ENCODE measurements around the gene ANKH. TPM values are rescaled to one million over a fixed set of nuclear protein-coding genes. Genes with fewer than 3 reads are reported as not detected.

The ANKH gene
- total and polyA plus RNA-seq, 2 of the 13 experiments (the other 11 are each of a cell fraction or from before 2014, with no cell fraction given) = 25.0 to 36.0 TPM

DNA sequence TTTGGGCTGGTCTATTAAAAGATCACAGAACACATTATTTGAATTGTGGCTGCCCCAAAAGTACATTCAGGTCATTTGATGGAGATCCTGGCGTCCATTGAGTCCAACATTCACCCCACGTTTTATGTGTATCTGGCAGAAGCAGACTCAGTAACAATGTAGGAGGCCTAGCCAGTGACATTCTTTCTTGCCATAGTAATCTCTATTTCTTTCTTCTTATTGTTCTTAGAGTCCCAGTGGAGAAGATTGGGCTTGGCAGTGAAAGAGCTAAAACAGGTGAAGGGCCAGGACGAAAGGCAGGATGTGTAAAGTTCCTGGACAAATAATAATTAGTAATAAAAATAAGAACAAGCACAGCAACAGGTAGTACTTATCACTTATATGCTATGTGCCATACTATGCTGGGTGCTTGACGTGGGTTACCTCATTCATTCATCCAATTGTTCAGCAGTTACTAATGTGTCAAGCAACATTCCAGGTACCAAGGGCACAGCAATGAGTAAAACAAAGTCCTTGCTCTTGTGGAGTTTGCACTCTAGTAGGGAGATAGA lies 12.6 kb upstream of the ANKH start (continued):
- TF ChIP-seq, protein P1, sequence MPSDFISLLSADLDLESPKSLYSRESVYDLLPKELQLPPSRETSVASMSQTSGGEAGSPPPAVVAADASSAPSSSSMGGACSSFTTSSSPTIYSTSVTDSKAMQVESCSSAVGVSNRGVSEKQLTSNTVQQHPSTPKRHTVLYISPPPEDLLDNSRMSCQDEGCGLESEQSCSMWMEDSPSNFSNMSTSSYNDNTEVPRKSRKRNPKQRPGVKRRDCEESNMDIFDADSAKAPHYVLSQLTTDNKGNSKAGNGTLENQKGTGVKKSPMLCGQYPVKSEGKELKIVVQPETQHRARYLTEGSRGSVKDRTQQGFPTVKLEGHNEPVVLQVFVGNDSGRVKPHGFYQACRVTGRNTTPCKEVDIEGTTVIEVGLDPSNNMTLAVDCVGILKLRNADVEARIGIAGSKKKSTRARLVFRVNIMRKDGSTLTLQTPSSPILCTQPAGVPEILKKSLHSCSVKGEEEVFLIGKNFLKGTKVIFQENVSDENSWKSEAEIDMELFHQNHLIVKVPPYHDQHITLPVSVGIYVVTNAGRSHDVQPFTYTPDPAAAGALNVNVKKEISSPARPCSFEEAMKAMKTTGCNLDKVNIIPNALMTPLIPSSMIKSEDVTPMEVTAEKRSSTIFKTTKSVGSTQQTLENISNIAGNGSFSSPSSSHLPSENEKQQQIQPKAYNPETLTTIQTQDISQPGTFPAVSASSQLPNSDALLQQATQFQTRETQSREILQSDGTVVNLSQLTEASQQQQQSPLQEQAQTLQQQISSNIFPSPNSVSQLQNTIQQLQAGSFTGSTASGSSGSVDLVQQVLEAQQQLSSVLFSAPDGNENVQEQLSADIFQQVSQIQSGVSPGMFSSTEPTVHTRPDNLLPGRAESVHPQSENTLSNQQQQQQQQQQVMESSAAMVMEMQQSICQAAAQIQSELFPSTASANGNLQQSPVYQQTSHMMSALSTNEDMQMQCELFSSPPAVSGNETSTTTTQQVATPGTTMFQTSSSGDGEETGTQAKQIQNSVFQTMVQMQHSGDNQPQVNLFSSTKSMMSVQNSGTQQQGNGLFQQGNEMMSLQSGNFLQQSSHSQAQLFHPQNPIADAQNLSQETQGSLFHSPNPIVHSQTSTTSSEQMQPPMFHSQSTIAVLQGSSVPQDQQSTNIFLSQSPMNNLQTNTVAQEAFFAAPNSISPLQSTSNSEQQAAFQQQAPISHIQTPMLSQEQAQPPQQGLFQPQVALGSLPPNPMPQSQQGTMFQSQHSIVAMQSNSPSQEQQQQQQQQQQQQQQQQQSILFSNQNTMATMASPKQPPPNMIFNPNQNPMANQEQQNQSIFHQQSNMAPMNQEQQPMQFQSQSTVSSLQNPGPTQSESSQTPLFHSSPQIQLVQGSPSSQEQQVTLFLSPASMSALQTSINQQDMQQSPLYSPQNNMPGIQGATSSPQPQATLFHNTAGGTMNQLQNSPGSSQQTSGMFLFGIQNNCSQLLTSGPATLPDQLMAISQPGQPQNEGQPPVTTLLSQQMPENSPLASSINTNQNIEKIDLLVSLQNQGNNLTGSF (CRISPR knock-in tag; IDR thresholded peaks at IDR 0.05) = no peak

DNA sequence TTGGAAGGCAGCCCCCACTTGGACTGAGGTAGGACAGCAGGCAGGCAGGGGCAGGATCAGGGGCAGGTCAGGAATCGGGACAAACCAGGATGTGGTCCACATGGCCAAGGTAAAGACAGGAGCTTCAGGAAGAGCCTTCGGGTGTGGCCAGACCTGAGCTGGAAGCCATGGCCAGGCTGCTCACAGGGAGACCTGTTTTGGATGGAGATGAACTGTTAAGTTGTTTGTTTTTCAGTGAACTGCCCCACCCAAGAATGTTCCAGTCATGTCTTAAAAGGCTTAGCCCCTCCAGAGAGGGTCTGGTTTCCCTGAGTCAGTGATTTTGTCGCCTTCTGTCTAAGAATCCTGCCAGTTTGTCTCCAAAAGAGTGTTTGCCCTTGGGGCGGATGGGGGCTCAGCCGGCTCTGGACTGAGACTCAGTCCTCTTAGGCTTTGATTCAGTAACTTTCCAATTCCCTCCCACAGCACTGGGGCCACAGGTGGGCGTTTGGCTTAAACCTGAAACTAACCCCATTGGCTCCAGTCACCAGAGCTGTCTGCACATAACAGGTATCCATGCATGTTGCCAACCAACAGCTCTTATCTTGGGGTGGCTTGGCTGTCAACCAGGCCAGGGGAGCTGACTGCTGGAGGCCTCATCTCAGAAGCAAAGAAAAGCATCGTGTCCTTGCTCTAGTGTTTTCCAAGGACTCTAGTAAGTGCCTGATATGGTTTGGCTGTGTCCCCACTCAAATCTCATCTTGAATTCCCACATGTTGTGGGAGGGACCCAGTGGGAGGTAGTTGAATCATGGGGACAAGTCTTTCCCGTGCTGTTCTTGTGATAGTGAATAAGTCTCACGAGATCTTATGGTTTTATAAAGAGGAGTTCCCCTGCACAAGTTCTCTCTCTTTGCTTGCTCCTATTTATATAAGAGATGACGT lies 11.3 kb upstream of the ANKH start:
- FAIRE-seq (no peak), ATAC-seq (no peak), DNase-seq (ENCODE audit: low spot score) (no peak)
- POLR2A ChIA-PET = no interaction called here
- Histone ChIP-seq H3K79me2 (ENCODE audit: insufficient read depth, low read length) (no peaks in the 10 kb centered on the region), H3K9ac (ENCODE audit: insufficient read depth, low read depth, low read length) (no peak overlapping the region), H4K20me1 (ENCODE audit: insufficient read depth, low read length) (no peaks in the 10 kb centered on the region), H3K36me3 (replicated peaks in 1 of 2; ENCODE audit: control insufficient read depth in 1 of 2, insufficient read depth in 2 of 2, low read length in 2 of 2) (no peaks in the 10 kb centered on the region), H3K4me3 (replicated peaks in 1 of 3; ENCODE audit: insufficient read depth in 1 of 3, low read depth in 2 of 3, low read length in 3 of 3) (no peak overlapping the region), H3K27me3 (ENCODE audit: control insufficient read depth in 1 of 2, insufficient read depth in 2 of 2, low read length in 2 of 2) (peaks cover 0 to 4% of the 10 kb centered on the region in 2 experiments; a peak in 1 of 5 replicates), H3K4me1 (ENCODE audit: insufficient read depth, low read length) (peaks cover 21% of the 10 kb centered on the region), H3K27ac (ENCODE audit: extremely low read length, insufficient read depth, low read length) (no peak overlapping the region), H3K9me3 (ENCODE audit: low read length) (no peaks in the 10 kb centered on the region), H2AFZ (ENCODE audit: low read length) (no peak overlapping the region), H3K4me2 (ENCODE audit: low read depth, low read length) (no peak overlapping the region)
- CTCF ChIA-PET (ENCODE audit: low intra/inter-chr PET ratio, low total read pairs) = no interaction called here
- no TSS peak for BruUV-seq (replicated peaks)
- intact Hi-C loops (cut with micrococcal nuclease; ENCODE audit: unreplicated experiment) (loop anchor here (10.0 kb wide), 1 partner anchor 668 kb away; no protein-coding TSS in a partner anchor), in situ Hi-C loops (cut with HindIII; ENCODE audit: extremely low pct_ligation_motif_present, low pct_unique_long_range_greater_than_20kb) (no loop called here)
- TF ChIP-seq HMG20A (CRISPR knock-in tag; IDR thresholded peaks at IDR 0.05; ENCODE audit: borderline replicate concordance) = no peak
- TF ChIP-seq ETV6 (CRISPR knock-in tag; conservative IDR thresholded peaks at IDR 0.05) = no peak
- TF ChIP-seq NCOA2 (CRISPR knock-in tag; IDR thresholded peaks at IDR 0.05) = no peak
- peak; percentile 12 to 36; a peak in 1 of 4 replicates for TF ChIP-seq MAFK (conservative IDR thresholded peaks at IDR 0.05 in 1 of 2, IDR thresholded peaks at IDR 0.05 in 1 of 2; ENCODE audit: low read length in 2 of 2)
- WGBS (ENCODE audit: low lambda C conversion rate) = 16% methylated on average over 5 of the region's 10 CpGs
